ENCODE measurements around the gene SLC25A23. TPM values are rescaled to one million over a fixed set of nuclear protein-coding genes. Genes with fewer than 3 reads are reported as not detected.
A peak's percentile ranks its signal among the peaks of the same experiment; 100 is the strongest.

SLC25A23 gene
- total and polyA plus RNA-seq, 9 of the 15 experiments (the other 6 are each of a cell fraction or from before 2014, with no cell fraction given): 6.1 to 72.0 (median 26.6) TPM

DNA sequence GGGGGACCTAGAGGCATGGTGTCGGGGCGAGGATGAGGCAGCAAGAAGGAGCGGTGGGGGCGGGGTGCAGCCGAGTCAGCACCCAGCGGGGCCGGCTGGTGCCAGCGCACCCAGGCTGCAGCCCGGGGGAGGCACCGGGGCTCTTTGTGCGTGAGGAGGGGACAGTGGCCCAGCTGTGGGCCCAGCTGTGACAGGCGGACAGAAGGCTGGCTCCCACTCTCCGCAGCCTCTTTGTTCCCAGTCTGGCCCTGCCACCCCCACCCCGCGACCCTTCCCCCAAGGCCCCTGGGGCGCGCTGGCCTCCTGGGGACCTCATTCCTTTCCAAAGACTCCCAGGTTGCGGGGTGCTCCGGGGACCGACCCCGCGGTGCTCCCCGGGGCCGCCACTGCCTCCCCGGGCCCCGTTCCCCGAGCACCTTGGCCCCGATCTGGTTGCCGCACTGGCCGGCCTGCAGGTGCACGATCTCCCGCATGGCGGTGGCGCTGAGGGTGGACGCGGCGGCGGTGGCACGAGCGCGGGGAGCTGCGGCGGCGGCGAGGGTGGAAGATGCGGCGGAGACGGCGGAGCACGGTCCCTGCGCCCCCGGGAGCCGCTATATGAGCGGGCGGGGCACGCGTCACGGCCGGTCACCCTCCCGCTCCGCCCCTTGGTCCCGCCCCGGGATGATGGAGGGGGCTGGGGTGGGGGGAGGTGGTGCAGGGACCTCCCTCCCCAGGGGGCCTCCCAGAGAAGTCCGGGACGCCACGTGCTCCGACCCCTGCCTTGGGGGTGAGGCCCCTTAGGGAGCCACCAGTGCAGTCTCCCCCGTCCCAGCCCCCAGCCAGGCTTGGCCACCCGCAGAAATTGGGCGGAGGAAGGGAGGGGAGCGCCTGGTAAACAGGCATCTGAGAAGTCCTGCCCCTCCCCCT is 42.4 kb upstream of the SLC25A23 start, which contains the start of gene TUBB4A (continued):
- TF ChIP-seq, protein P1, sequence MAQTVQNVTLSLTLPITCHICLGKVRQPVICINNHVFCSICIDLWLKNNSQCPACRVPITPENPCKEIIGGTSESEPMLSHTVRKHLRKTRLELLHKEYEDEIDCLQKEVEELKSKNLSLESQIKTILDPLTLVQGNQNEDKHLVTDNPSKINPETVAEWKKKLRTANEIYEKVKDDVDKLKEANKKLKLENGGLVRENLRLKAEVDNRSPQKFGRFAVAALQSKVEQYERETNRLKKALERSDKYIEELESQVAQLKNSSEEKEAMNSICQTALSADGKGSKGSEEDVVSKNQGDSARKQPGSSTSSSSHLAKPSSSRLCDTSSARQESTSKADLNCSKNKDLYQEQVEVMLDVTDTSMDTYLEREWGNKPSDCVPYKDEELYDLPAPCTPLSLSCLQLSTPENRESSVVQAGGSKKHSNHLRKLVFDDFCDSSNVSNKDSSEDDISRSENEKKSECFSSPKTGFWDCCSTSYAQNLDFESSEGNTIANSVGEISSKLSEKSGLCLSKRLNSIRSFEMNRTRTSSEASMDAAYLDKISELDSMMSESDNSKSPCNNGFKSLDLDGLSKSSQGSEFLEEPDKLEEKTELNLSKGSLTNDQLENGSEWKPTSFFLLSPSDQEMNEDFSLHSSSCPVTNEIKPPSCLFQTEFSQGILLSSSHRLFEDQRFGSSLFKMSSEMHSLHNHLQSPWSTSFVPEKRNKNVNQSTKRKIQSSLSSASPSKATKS (CRISPR knock-in tag; IDR thresholded peaks at IDR 0.05): no peak
- TF ChIP-seq ZNF12 (CRISPR knock-in tag; IDR thresholded peaks at IDR 0.05) (no peak), NFE2 (IDR thresholded peaks at IDR 0.05; ENCODE audit: low read depth) (no peak), KHSRP (IDR thresholded peaks at IDR 0.05) (no peak), MAFG (tag; conservative IDR thresholded peaks at IDR 0.05) (no peak), ZNF140 (CRISPR knock-in tag; IDR thresholded peaks at IDR 0.05) (no peak), ZNF655 (CRISPR knock-in tag; IDR thresholded peaks at IDR 0.05) (no peak), HMGXB4 (CRISPR knock-in tag; IDR thresholded peaks at IDR 0.05) (no peak), MNT (conservative IDR thresholded peaks at IDR 0.05) (peak in 1 of 2 experiments; percentile 55; a peak in 2 of 4 replicates), POLR2G (IDR thresholded peaks at IDR 0.05; ENCODE audit: low read depth, low read length) (peak; percentile 37; the same call in 1 of the 2 replicates), MTA2 (IDR thresholded peaks at IDR 0.05; ENCODE audit: low read depth) (no peak), XRCC3 (IDR thresholded peaks at IDR 0.05) (no peak), CTBP1 (IDR thresholded peaks at IDR 0.05; ENCODE audit: borderline replicate concordance) (peak; percentile 24; the same call in 1 of the 2 replicates), E2F5 (CRISPR knock-in tag; IDR thresholded peaks at IDR 0.05) (no peak), ZBTB1 (CRISPR knock-in tag; IDR thresholded peaks at IDR 0.05; ENCODE audit: borderline replicate concordance, low read depth) (no peak; the same call in 1 of the 2 replicates)
- TF ChIP-seq, protein P2, sequence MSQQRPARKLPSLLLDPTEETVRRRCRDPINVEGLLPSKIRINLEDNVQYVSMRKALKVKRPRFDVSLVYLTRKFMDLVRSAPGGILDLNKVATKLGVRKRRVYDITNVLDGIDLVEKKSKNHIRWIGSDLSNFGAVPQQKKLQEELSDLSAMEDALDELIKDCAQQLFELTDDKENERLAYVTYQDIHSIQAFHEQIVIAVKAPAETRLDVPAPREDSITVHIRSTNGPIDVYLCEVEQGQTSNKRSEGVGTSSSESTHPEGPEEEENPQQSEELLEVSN (IDR thresholded peaks at IDR 0.05; ENCODE audit: borderline replicate concordance in 1 of 2, extremely low read depth in 1 of 2, insufficient read depth in 1 of 2, insufficient read length in 1 of 2, low read depth in 1 of 2, low read length in 1 of 2, poor library complexity in 1 of 2, severe bottlenecking in 1 of 2): peak in 1 of 2 experiments; percentile 54

Measured in K562 (cell line).